OCI-LY1 (cell line): ENCODE data around the gene CDC14B.

Experiments used
- H2AFZ ChIP-seq: fragments of 200-600 bp; sonication (generic), shearing (Covaris generic); 2 replicates; pipeline ENCODE4 v1.6.0; 2014; ENCODE audit warnings: antibody characterized with exemption, mild to moderate bottlenecking, low read length
- H3F3A ChIP-seq: fragments of 200-600 bp; sonication (generic), shearing (Covaris generic); 2 replicates; pipeline ENCODE4 v1.6.0; 2014; ENCODE audit warnings: mild to moderate bottlenecking, antibody characterized with exemption, low read length, moderate library complexity; ENCODE audit not compliant: insufficient read depth
- H3K27ac ChIP-seq: fragments of 200-600 bp; sonication (generic); 2 replicates; pipeline ENCODE4 v1.5.1; 2014; ENCODE audit warnings: low read length, mixed run types, mild to moderate bottlenecking, low read depth; ENCODE audit not compliant: poor library complexity, severe bottlenecking
- H3K27me3 ChIP-seq: fragments of 200-600 bp; sonication (generic); 2 replicates; pipeline ENCODE4 v1.6.0; 2014; ENCODE audit warnings: antibody characterized with exemption, mild to moderate bottlenecking, low read length, moderate library complexity; ENCODE audit not compliant: insufficient read depth
- H3K36me3 ChIP-seq: fragments of 200-600 bp; sonication (generic); 2 replicates; pipeline ENCODE4 v1.6.1; 2014; ENCODE audit warnings: mild to moderate bottlenecking, antibody characterized with exemption, low read length, moderate library complexity, mixed read lengths; ENCODE audit not compliant: insufficient read depth
- H3K4me1 ChIP-seq: fragments of 200-600 bp; sonication (generic); 2 replicates; pipeline ENCODE4 v1.5.1; 2014; ENCODE audit warnings: mild to moderate bottlenecking, low read length, moderate library complexity; ENCODE audit not compliant: insufficient read depth, severe bottlenecking
- H3K4me2 ChIP-seq: fragments of 200-600 bp; sonication (generic), shearing (Covaris generic); 2 replicates; pipeline ENCODE4 v1.6.1; 2014; ENCODE audit warnings: low read length
- H3K4me3 ChIP-seq: fragments of 200-600 bp; sonication (generic); 2 replicates; pipeline ENCODE4 v1.5.1; 2014; ENCODE audit warnings: low read length, low read depth, mild to moderate bottlenecking, mixed read lengths; ENCODE audit not compliant: poor library complexity, severe bottlenecking
- H3K79me2 ChIP-seq: fragments of 200-600 bp; shearing (Covaris generic); 2 replicates; pipeline ENCODE4 v1.6.1; 2016; ENCODE audit warnings: mixed run types, low read length, mixed read lengths; ENCODE audit not compliant: insufficient read depth
- H3K9ac ChIP-seq: fragments of 200-600 bp; sonication (generic), shearing (Covaris generic); 2 replicates; pipeline ENCODE4 v1.6.1; 2014; ENCODE audit warnings: mild to moderate bottlenecking, low read length, mixed read lengths
- H3K9me2 ChIP-seq: fragments of 200-600 bp; sonication (generic), shearing (Covaris generic); 2 replicates; pipeline ENCODE4 v1.6.1; 2014; ENCODE audit warnings: low read depth, mild to moderate bottlenecking, low read length, mixed read lengths
- H3K9me3 ChIP-seq: fragments of 200-600 bp; shearing (Covaris generic); 2 replicates; pipeline ENCODE4 v1.6.1; 2014; ENCODE audit warnings: low read length, mixed read lengths
- H4K20me1 ChIP-seq: fragments of 200-600 bp; sonication (generic), shearing (Covaris generic); 2 replicates; pipeline ENCODE4 v1.6.0; 2016; ENCODE audit warnings: mild to moderate bottlenecking, low read length; ENCODE audit not compliant: insufficient read depth
- EZH2 ChIP-seq: fragments of 200-600 bp; sonication (generic), shearing (Covaris generic); IDR thresholded peaks from 2 replicates; pipeline ENCODE4 v1.8.0; 2017; ENCODE audit warnings: borderline replicate concordance, mixed run types, mild to moderate bottlenecking, antibody characterized with exemption, low read length, moderate library complexity, mixed read lengths
- TF ChIP-seq, protein P1 (sequence below): fragments of 200-600 bp; sonication (generic), shearing (Covaris generic); IDR thresholded peaks from 2 replicates; pipeline ENCODE4 v1.5.1; 2017; ENCODE audit warnings: mild to moderate bottlenecking, antibody characterized with exemption, low read length, moderate library complexity, mixed read lengths

The CDC14B gene

DNA sequence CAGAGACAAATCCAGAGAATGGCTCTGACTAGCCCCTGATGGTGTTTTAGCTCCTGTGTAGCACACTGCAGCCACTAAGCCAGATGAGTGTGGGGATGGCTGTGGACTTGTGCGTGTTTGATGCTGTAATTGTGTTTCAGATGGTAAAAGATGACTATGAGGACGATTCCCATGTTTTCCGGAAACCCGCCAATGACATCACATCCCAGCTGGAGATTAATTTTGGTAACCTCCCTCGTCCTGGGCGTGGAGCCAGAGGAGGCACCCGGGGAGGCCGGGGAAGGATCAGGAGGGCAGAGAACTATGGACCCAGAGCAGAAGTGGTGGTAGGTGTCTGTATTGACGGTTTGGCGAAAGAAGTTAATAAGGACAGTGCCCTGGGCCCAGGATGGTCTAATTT, 131.7 kb downstream of the CDC14B start:
- Histone ChIP-seq H3K27ac (no peak overlapping the region), H3F3A (no peaks in the 10 kb centered on the region), H3K4me3 (no peak overlapping the region), H3K9ac (no peak overlapping the region), H3K27me3 (no peaks in the 10 kb centered on the region), H3K36me3 (peaks cover 5% of the 10 kb centered on the region; the same call in 1 of the 2 replicates), H3K4me1 (peaks cover 15% of the 10 kb centered on the region), H3K9me3 (no peaks in the 10 kb centered on the region), H4K20me1 (no peaks in the 10 kb centered on the region), H3K9me2 (no peaks in the 10 kb centered on the region), H3K79me2 (no peaks in the 10 kb centered on the region), H3K4me2 (no peak overlapping the region), H2AFZ (no peak overlapping the region)
- TF ChIP-seq EZH2: no peak
- TF ChIP-seq, protein P1, sequence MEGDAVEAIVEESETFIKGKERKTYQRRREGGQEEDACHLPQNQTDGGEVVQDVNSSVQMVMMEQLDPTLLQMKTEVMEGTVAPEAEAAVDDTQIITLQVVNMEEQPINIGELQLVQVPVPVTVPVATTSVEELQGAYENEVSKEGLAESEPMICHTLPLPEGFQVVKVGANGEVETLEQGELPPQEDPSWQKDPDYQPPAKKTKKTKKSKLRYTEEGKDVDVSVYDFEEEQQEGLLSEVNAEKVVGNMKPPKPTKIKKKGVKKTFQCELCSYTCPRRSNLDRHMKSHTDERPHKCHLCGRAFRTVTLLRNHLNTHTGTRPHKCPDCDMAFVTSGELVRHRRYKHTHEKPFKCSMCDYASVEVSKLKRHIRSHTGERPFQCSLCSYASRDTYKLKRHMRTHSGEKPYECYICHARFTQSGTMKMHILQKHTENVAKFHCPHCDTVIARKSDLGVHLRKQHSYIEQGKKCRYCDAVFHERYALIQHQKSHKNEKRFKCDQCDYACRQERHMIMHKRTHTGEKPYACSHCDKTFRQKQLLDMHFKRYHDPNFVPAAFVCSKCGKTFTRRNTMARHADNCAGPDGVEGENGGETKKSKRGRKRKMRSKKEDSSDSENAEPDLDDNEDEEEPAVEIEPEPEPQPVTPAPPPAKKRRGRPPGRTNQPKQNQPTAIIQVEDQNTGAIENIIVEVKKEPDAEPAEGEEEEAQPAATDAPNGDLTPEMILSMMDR: no peak

DNA sequence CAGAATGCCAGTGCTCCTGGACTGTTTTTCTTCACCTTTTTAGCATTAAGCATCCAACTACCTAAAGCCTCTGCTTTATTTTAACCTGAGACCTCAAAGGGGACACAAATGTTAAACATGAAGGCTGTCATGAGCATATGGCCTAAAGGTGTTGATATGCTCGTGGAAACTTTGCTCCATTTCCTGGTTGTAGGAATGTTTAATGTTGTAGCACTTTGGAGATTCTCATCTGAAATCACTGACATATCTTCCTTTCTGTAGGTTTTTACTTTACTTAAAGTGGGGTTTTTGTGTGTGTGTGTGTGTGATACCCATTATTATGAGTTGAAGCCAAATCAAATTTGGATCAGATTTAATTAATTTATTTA, 132.6 kb downstream of the CDC14B start:
- Histone ChIP-seq H3K4me3 (no peak overlapping the region), H3K27me3 (no peaks in the 10 kb centered on the region), H3F3A (no peaks in the 10 kb centered on the region), H3K9me2 (no peaks in the 10 kb centered on the region), H3K9ac (no peak overlapping the region), H4K20me1 (no peaks in the 10 kb centered on the region), H3K4me2 (no peak overlapping the region), H3K27ac (no peak overlapping the region), H3K4me1 (peaks cover 15% of the 10 kb centered on the region), H3K9me3 (no peaks in the 10 kb centered on the region), H3K79me2 (no peaks in the 10 kb centered on the region), H2AFZ (no peak overlapping the region), H3K36me3 (peaks cover 5% of the 10 kb centered on the region; the same call in 1 of the 2 replicates)
- TF ChIP-seq, protein P1: no peak
- TF ChIP-seq EZH2: no peak

DNA sequence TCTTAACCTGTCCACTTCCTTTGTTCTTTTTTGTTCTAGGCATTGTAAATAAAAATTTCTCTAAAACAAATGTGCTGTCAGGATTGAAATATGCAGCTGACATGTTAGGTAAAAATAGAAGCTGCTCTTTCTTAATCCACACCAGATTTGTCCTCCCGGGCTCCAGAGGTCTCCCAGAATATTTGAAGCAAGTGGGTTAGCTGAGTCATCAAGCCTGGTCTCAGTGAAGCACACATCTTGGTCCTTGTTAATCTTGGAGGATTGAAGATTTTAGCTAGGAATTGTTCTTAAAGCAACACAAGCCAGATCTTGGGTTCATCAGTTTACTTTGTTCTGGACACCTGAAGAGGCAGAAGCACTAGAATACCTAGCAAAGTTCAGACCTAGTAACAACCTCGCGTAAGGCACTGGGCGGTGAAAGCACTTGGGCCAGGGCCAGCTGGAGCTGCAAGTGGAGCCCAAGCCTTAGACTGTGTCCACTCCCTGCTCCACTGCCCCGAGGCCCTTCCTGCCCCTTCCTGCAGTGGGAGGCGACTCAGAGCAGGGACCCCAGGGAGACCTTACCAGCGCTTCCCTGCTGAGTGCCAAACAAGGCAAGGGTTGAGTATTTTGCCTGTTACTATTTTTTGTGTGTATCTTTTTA, 133.1 kb downstream of the CDC14B start:
- TF ChIP-seq, protein P1: no peak
- no peak for TF ChIP-seq EZH2
- H3K9ac ChIP-seq: no peak overlapping the region
- H3K4me2 ChIP-seq: no peak overlapping the region
- no peaks in the 10 kb centered on the region for H3F3A ChIP-seq
- H2AFZ ChIP-seq: no peak overlapping the region
- no peaks in the 10 kb centered on the region for H3K79me2 ChIP-seq
- no peaks in the 10 kb centered on the region for H3K9me3 ChIP-seq
- no peaks in the 10 kb centered on the region for H3K27me3 ChIP-seq
- H3K36me3 ChIP-seq: peaks cover 5% of the 10 kb centered on the region; the same call in 1 of the 2 replicates
- no peak overlapping the region for H3K4me3 ChIP-seq
- H4K20me1 ChIP-seq: no peaks in the 10 kb centered on the region
- H3K27ac ChIP-seq: no peak overlapping the region
- no peaks in the 10 kb centered on the region for H3K9me2 ChIP-seq
- H3K4me1 ChIP-seq: peaks cover 15% of the 10 kb centered on the region
